ENCODE data around the gene SLC9A1. TPM values are rescaled to one million over a fixed set of nuclear protein-coding genes. Genes with fewer than 3 reads are reported as not detected.
A peak's percentile ranks its signal among the peaks of the same experiment; 100 is the strongest.

Gene SLC9A1
- total and polyA plus RNA-seq, 12 donors = 3.1 to 49.0 (median 28.4) TPM

DNA sequence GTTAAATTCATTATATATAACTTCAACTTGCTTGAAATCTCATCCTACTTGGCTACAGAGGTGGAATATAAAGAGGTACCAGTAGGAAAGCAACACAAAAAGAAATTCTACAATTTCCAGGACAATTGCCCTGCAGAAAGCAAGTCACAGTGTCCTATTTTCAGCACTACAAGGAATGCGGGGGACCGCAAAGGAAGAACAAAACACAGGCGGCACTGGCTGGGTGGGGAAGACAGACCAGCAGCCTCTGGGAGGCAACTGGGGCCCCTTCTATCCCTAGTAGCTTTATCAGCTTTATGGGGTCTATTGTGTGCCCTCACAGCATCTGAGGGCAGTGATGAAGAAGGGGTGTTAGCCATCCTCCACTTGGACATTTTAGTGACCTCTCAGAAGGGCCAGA, 30.5 kb downstream of the SLC9A1 start:
- DNase-seq = no peak
- intact Hi-C loops (cut with DNase I) = no loop called here
- Histone ChIP-seq H3K4me3 (no peak overlapping the region), H3K4me1 (replicated peaks in 1 of 2) (peaks cover 14 to 19% of the 10 kb centered on the region in 2 donors), H3K9me3 (replicated peaks in 1 of 3) (no peaks in the 10 kb centered on the region), H3K27me3 (no peaks in the 10 kb centered on the region), H3K27ac (no peak overlapping the region), H3K36me3 (replicated peaks in 1 of 2) (peaks cover 0 to 4% of the 10 kb centered on the region in 2 donors)
- TF ChIP-seq, protein P1, sequence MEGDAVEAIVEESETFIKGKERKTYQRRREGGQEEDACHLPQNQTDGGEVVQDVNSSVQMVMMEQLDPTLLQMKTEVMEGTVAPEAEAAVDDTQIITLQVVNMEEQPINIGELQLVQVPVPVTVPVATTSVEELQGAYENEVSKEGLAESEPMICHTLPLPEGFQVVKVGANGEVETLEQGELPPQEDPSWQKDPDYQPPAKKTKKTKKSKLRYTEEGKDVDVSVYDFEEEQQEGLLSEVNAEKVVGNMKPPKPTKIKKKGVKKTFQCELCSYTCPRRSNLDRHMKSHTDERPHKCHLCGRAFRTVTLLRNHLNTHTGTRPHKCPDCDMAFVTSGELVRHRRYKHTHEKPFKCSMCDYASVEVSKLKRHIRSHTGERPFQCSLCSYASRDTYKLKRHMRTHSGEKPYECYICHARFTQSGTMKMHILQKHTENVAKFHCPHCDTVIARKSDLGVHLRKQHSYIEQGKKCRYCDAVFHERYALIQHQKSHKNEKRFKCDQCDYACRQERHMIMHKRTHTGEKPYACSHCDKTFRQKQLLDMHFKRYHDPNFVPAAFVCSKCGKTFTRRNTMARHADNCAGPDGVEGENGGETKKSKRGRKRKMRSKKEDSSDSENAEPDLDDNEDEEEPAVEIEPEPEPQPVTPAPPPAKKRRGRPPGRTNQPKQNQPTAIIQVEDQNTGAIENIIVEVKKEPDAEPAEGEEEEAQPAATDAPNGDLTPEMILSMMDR (IDR thresholded peaks at IDR 0.05) = no peak
- no peak for TF ChIP-seq POLR2A (IDR thresholded peaks at IDR 0.05)
- WGBS, 4 donors = 85 to 91% (median 88%) methylated on average over 3 of the region's 3 CpGs

GRCh38 chr1:27122652-27123051, 32.3 kb downstream of the SLC9A1 start:
- Histone ChIP-seq H3K27me3 (no peaks in the 10 kb centered on the region), H3K4me3 (no peak overlapping the region), H3K27ac (peak overlapping the region in 4 of 5 donors; percentile 30 to 82 (median 76)), H3K4me1 (replicated peaks in 1 of 2) (peaks cover 22 to 27% of the 10 kb centered on the region in 2 donors), H3K9me3 (replicated peaks in 1 of 3) (no peaks in the 10 kb centered on the region), H3K36me3 (replicated peaks in 1 of 2) (peaks cover 0 to 4% of the 10 kb centered on the region in 2 donors)
- 27 to 41% (median 34%) methylated on average over 4 of the region's 4 CpGs for WGBS, 4 donors
- intact Hi-C loops (cut with DNase I) = no loop called here
- TF ChIP-seq POLR2A (IDR thresholded peaks at IDR 0.05) = peak in 1 of 2 donors; percentile 42
- TF ChIP-seq, protein P1 (IDR thresholded peaks at IDR 0.05) = no peak
- peak; percentile 87 to 95 (median 93) for DNase-seq

GRCh38 chr1:27120854-27121253, 34.1 kb downstream of the SLC9A1 start:
- intact Hi-C loops (cut with DNase I) = no loop called here
- Histone ChIP-seq H3K27ac (no peak overlapping the region), H3K36me3 (replicated peaks in 1 of 2) (no peaks in the 10 kb centered on the region), H3K9me3 (replicated peaks in 1 of 3) (no peaks in the 10 kb centered on the region), H3K4me3 (no peak overlapping the region), H3K4me1 (replicated peaks in 1 of 2) (peaks cover 33 to 40% of the 10 kb centered on the region in 2 donors), H3K27me3 (no peaks in the 10 kb centered on the region)
- no peak for DNase-seq
- TF ChIP-seq POLR2A (IDR thresholded peaks at IDR 0.05) = no peak
- TF ChIP-seq, protein P1 (IDR thresholded peaks at IDR 0.05) = no peak
- 56 to 68% (median 62%) methylated on average over 1 of the region's 1 CpG for WGBS, 4 donors

GRCh38 chr1:27118440-27118689, 36.6 kb downstream of the SLC9A1 start:
- no peak for DNase-seq
- Histone ChIP-seq H3K4me1 (replicated peaks in 1 of 2) (peaks cover 33 to 44% of the 10 kb centered on the region in 2 donors), H3K27me3 (no peaks in the 10 kb centered on the region), H3K27ac (peak overlapping the region in 4 of 5 donors; percentile 26 to 76 (median 58)), H3K36me3 (replicated peaks in 1 of 2) (peaks cover 0 to 5% of the 10 kb centered on the region in 2 donors), H3K4me3 (no peak overlapping the region), H3K9me3 (replicated peaks in 1 of 3) (no peaks in the 10 kb centered on the region)
- WGBS, 4 donors = 85 to 94% (median 90%) methylated on average over 2 to 4 of the region's 4 CpGs
- TF ChIP-seq, protein P1 (IDR thresholded peaks at IDR 0.05) = no peak
- TF ChIP-seq POLR2A (IDR thresholded peaks at IDR 0.05) = no peak
- intact Hi-C loops (cut with DNase I) = loop anchor here in 1 of 2 donors (5.0 kb wide), 1 partner anchor 34 kb away; no protein-coding TSS in a partner anchor

Measured in adrenal gland (tissue), 12 donors.